Epithelial cell of esophagus (primary cell): ENCODE measurements around the gene ABAT.
"Not testable (repeated sequence)": the region's sequence is repeated elsewhere in the genome, so short reads cannot be mapped to it uniquely, and the experiment has no call there.

Experiments
- DNase-seq: peaks from one replicate; pipeline ENCODE4 v3.0.0; 2010; ENCODE audit warnings: low read depth
- H3K4me3 ChIP-seq: 2 replicates; pipeline ENCODE4 v1.5.1; 2011; ENCODE audit warnings: mild to moderate bottlenecking, low read length, control low read depth
- CTCF ChIP-seq: IDR thresholded peaks from 2 replicates; pipeline ENCODE4 v1.5.1; 2011; ENCODE audit warnings: low read depth, mild to moderate bottlenecking, low read length, control low read depth, inconsistent platforms; ENCODE audit not compliant: insufficient read depth; ENCODE audit errors: missing control alignments

Gene ABAT

GRCh38 chr16:8741636-8742035 lies 67.2 kb downstream of the ABAT start:
- TF ChIP-seq CTCF: no peak
- DNase-seq: no peak
- H3K4me3 ChIP-seq: no peak overlapping the region

GRCh38 chr16:8742068-8742467 lies 67.7 kb downstream of the ABAT start:
- H3K4me3 ChIP-seq: no peak overlapping the region
- TF ChIP-seq CTCF: no peak
- DNase-seq: no peak

- not testable (repeated sequence) for DNase-seq, H3K4me3 ChIP-seq
Measured at GRCh38 chr16:8748944-8749343, 74.5 kb downstream of the ABAT start.

GRCh38 chr16:8751481-8752311 lies 77.3 kb downstream of the ABAT start:
- TF ChIP-seq CTCF: no peak
- peak; percentile 77 for DNase-seq
- H3K4me3 ChIP-seq: no peak overlapping the region

- no peak for TF ChIP-seq CTCF
- DNase-seq: no peak
- no peak overlapping the region for H3K4me3 ChIP-seq
Measured at GRCh38 chr16:8752706-8753105, 78.3 kb downstream of the ABAT start.

GRCh38 chr16:8753416-8754054 lies 79.1 kb downstream of the ABAT start:
- no peak overlapping the region for H3K4me3 ChIP-seq
- DNase-seq: no peak
- no peak for TF ChIP-seq CTCF

- no peak for TF ChIP-seq CTCF
- no peak overlapping the region for H3K4me3 ChIP-seq
- peak; percentile 89 for DNase-seq
Measured at GRCh38 chr16:8756755-8757154, 82.3 kb downstream of the ABAT start.
